ES-I3 (cell line): Measurements from ENCODE around the gene IRX5.

Experiments used
- H3K36me3 ChIP-seq: 2 replicates; pipeline ENCODE4 v1.6.1; 2013; ENCODE audit warnings: mild to moderate bottlenecking, low read length, control low read depth, moderate library complexity; ENCODE audit not compliant: insufficient read depth
- H3K4me1 ChIP-seq: 2 replicates; pipeline ENCODE4 v1.6.1; 2013; ENCODE audit warnings: mild to moderate bottlenecking, control low read depth, low read length; ENCODE audit not compliant: insufficient read depth
- H3K9ac ChIP-seq: 2 replicates; pipeline ENCODE4 v1.6.1; 2013; ENCODE audit warnings: low read depth, mild to moderate bottlenecking, low read length, moderate library complexity
- H3K9me3 ChIP-seq: 2 replicates; pipeline ENCODE4 v1.6.1; 2013; ENCODE audit warnings: mild to moderate bottlenecking, low read length, moderate library complexity; ENCODE audit not compliant: control insufficient read depth, insufficient read depth

The IRX5 gene

DNA sequence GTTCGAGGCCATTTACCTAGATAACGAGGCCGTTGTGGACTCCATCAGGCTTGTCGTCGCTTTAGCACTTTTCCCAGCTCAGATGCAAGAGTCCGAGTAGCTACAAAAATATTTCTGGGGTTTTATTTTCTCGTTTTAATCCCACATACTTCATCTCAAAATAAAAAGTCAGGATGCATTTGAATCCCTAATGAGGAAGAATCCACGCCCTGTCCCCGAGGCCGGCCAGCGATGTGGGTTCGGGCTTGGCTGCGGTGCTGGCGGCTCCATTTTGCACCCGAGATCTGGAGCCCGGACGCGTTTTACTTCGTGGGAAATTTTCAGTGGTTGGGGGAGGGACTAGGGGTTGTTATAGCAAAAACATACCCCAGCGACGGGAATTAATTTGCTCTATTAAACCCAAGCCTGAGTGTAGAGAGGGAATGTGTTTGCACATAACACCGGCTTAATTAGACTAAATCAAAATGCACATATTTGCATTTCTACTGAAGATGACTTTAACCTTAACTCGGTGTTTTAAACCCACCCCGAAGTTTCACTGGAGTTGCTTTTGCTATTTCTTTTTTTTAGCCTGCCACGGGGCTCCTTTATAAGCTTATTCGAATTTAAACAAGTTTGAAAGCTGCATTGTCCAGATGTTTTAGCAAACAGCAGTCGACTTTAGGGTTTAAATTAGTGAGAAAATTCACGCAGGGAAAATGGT, 4.8 kb downstream of the IRX5 start:
- Histone ChIP-seq H3K9me3 (no peaks in the 10 kb centered on the region), H3K36me3 (no peaks in the 10 kb centered on the region), H3K9ac (peak overlapping the region; percentile 48; the same call in 1 of the 2 replicates)

DNA sequence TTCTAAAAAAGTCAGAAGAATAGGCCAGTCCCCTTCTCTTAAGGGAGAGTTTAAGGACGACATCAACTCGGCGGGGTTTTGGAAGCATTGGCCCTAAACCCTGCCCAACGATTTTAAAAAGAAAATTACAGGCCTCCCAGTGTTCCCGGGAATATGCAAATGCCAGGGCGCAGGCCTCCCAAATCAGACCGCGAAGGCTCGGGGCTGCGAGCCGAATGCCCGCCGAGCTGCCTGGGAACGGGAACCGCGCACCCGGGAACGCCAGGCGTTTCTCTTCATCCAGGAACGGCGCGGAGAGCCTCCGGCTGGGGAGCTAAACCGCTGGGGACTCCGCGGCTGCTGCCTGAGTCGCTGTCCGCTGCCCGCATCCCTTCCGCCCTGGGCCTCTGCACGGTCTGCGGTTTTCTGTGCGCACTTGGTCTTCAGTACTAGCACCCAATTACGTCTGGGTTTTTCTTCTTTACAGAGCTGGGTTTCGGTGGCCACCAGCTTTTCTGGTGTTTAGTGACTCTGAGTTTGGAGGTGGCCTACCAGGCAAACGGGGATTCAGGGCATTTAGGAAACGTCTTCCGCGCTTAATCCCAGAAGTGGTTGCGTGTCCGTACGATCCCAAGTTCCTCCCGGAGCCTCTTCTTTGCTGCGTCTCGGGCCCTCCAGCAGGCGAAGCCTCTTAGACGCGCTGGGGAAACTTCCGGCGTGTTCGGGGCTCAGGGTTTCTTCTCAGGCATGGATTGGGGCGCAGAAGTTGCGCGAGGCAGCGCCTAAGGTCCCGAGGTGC, 5.7 kb downstream of the IRX5 start:
- Histone ChIP-seq H3K36me3 (no peaks in the 10 kb centered on the region), H3K9me3 (no peaks in the 10 kb centered on the region), H3K9ac (peak overlapping the region; percentile 57; the same call in 1 of the 2 replicates), H3K4me1 (peaks cover 7% of the 10 kb centered on the region; the same call in 1 of the 2 replicates)

More for the DNA sequence above, 4.8 kb downstream of the IRX5 start:
- peaks cover 7% of the 10 kb centered on the region; the same call in 1 of the 2 replicates for H3K4me1 ChIP-seq

DNA sequence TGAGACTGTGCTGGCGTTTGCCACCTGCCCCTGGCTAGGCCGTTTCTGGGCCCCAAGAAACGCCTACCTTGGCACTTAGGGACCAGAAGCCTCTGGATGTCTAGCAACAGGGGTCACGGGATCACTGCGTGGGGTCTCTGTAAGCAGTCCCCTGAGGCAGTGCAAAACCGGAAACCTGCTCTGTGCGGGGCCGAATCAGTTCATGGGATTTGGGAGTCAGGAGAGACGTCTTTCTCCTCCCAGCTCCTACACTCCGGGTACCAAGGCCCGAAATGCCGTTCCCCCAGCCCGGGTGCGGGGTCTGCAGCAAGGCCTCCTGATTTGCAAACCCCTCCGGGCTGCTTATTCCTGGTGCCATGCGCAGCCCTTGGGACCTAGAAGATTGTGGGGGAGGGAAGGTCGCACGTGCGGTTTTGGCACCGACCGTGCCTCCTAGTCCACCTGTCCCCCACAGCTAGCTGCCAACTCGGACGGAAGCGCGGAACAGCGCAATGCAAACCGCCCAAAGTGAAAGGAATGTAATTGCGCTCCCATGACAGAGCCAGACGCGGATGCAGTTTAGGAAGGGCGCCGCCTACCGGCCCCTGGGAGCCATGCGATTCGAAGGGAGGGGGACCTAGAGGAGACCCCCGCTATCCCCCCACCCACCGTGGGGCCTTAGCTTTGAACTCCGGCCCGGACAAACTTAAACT, 6.5 kb downstream of the IRX5 start:
- Histone ChIP-seq H3K36me3 (no peaks in the 10 kb centered on the region), H3K9me3 (no peaks in the 10 kb centered on the region), H3K4me1 (peaks cover 7% of the 10 kb centered on the region; the same call in 1 of the 2 replicates), H3K9ac (peak overlapping the region; percentile 57; the same call in 1 of the 2 replicates)

DNA sequence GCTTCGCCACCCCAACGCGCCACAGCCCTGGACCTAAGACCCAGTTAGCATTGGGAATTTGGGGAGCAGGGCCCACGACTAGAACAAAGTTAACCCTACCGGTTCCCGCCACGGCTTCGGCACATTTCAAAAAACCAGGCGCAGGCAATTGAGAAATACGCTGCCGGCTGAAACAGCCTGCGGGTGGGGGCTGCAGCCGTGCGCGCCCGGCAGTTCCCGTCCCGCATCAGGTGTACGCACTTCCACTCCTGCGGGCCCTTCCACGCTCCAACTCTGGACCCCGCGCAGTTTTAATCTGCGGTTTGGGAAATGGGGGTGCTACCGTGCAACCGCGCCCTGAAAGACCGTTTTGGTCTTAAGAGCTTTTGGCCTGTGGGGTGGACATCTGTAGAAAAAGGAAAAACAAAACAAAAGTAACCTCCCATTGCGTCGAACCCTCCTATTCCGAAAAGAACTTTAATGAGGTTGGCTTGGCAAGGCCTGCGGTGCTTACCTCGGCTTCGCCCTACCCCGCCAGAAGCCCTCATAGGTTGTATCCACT, 7.1 kb downstream of the IRX5 start:
- Histone ChIP-seq H3K4me1 (peaks cover 7% of the 10 kb centered on the region; the same call in 1 of the 2 replicates), H3K9ac (peak overlapping the region; percentile 57; the same call in 1 of the 2 replicates), H3K36me3 (no peaks in the 10 kb centered on the region), H3K9me3 (no peaks in the 10 kb centered on the region)

DNA sequence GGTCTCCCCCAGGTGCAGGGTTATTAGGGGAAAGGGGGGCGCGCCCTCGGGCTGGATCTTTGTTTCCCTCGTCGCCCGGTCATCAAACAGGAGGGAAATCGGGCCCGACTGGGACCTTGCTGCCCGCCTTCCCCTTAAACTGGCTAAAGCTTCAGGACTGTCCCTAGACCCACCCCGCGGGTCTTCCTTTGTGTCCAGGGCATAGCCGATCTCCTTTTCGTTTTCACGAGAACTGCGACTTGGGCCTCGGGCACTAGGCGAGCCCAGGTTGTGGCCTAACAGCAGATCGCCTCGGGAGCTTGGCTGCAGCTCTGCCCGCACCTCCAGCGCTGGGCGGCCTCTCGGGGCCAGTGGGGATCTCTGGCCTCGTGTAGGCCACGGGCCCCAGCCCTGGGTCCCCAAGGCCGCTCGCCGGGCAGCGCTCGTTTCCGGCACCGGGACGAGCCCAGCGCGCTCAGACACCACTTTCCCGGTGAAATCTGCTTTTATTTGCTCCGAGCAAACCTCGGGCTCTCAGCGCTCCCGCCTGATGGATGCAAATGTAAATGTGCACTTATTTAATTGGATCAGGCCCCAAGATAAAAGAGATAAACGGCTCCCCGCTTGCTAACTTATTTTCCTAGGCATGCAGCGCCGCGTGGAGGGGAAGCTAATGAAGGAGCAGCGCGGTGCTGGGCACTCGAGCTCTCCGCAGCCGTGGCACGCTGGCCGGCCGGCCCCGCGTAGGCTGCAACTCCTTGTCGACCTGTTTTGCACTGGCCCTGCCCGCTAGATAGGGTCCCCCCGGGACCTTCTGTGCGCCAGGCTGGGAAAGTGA, 7.8 kb downstream of the IRX5 start:
- Histone ChIP-seq H3K9ac (peak overlapping the region; percentile 57), H3K36me3 (no peaks in the 10 kb centered on the region), H3K9me3 (no peaks in the 10 kb centered on the region), H3K4me1 (peaks cover 7% of the 10 kb centered on the region; the same call in 1 of the 2 replicates)

DNA sequence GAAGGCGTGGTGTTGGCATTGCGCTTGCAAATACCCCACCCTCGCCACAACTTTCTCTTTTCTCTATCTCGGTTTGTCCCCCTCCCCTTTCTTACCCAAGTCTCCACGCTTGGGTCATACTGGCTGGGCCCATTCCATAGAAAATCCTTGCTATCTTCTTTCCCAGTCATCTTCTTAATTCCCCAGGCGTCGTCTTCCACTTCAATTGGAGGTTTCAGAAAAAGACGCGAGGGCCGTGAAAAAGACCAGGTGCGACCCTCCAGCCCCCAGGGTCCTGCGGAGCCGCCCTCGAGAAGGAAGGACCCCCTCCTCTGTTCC, 8.3 kb downstream of the IRX5 start:
- Histone ChIP-seq H3K9me3 (no peaks in the 10 kb centered on the region), H3K4me1 (peaks cover 7% of the 10 kb centered on the region; the same call in 1 of the 2 replicates), H3K36me3 (no peaks in the 10 kb centered on the region), H3K9ac (peak overlapping the region; percentile 57; the same call in 1 of the 2 replicates)

DNA sequence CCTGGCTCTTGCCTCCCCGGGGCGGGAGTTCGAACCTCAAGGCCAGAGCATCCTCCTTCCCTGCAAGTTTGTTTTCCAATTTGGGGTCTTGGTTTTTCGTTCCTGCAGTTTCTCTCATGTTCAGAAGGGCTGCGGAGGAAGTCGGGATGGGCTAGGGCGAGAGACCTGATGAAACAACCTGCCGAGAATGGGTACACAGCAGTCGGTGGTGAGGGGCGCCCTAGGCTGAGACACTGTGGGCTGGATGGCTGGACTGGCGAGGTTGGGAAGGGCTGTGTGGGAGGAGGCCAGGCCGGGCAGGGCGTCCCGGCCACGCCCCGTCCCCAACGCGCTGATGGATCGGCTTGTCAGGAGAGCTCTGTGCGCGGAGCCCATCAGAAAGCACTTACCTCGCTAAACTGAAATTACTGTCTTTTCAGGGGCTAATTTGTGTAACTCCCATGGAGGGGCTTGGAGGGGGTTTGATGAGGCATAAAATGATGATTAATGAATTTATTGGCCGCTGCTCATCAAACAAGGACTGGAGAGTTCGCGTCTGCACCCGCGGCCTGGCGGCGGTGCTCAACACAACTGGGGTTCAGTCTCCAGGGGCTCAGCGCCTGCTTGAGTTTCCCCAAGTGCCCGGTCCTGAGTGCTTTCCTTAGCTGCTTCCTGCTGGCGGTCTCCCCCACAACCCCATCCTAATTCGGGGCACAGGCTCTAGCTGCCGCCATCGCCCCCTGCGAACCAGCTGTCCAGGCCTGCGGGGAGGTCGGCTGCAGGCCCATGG, 9.0 kb downstream of the IRX5 start:
- Histone ChIP-seq H3K36me3 (no peaks in the 10 kb centered on the region), H3K9ac (peak overlapping the region; percentile 1; the same call in 1 of the 2 replicates), H3K9me3 (no peaks in the 10 kb centered on the region), H3K4me1 (peaks cover 7% of the 10 kb centered on the region; the same call in 1 of the 2 replicates)

DNA sequence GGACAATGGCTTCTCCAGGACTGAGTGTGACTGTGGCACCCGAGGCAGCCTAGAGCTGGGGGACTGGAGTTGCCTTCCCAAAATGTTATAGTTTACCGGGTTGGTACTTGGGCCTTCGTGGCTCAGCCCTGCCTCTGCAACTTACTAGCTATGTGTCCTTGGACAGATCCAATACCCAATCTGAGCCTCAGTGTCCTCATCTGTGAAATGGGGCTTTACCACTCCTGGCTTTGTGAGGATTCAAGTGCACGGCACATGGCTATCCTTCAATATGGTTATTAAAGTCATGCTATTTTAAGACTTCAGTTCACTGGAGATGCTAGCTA, 9.6 kb downstream of the IRX5 start:
- Histone ChIP-seq H3K4me1 (peaks cover 7% of the 10 kb centered on the region; the same call in 1 of the 2 replicates), H3K9ac (no peak overlapping the region), H3K36me3 (no peaks in the 10 kb centered on the region), H3K9me3 (no peaks in the 10 kb centered on the region)

DNA sequence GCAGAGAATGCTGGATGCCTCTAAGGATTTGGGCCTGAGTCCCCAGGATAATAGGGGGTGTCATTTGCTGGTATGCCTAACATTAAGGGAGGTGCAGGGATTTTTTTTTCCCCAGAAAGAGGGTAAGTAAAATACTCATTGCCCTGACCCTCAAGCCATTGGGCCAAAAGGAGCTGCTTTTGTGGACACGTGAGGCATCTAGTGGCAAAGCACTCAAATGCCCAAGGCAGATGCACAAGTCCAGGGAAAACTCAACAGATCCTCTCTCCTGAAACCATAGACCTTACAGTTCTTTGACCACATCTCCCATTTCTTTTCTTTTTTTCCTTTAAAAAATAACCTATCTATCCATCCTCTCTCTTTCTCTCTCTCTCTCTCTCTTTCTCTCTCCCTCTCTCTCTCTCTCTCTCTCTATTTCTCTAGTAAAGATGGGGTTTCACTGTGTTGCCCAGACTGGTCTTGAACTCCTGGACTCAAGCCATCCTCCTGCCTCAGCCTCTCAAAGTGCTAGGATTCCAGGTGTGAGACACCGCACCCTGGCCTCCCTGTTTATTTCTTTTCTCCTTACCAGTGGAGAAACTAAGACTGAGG, 11.8 kb downstream of the IRX5 start:
- H3K9me3 ChIP-seq: no peaks in the 10 kb centered on the region
- no peaks in the 10 kb centered on the region for H3K36me3 ChIP-seq
- H3K9ac ChIP-seq: no peak overlapping the region
- H3K4me1 ChIP-seq: peaks cover 7% of the 10 kb centered on the region; the same call in 1 of the 2 replicates

DNA sequence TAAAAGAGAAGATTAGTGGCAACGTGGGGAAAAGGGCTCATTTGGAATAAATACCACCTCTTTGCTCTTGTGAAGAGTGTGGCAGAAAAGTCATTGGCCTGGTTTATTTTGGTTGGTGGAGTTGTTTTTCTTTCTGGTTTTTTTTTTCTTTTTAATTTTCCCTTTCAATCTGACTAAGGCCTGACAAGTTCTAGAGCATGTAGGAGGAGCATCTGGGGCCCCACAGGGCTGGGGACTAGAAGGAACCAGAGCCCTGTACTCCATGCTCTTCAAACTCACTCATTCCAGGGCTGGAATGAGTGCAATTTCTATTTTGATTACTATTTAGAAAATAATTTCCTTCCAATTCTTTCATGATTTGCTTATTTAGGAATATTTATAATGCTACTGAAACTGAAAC, 13.3 kb downstream of the IRX5 start:
- no peak overlapping the region for H3K9ac ChIP-seq
- H3K36me3 ChIP-seq: no peaks in the 10 kb centered on the region
- no peaks in the 10 kb centered on the region; the same call in 1 of the 2 replicates for H3K9me3 ChIP-seq
- H3K4me1 ChIP-seq: 0 out of 2 replicates have a peak, but pooled peaks cover 3% of the 10 kb centered on the region

DNA sequence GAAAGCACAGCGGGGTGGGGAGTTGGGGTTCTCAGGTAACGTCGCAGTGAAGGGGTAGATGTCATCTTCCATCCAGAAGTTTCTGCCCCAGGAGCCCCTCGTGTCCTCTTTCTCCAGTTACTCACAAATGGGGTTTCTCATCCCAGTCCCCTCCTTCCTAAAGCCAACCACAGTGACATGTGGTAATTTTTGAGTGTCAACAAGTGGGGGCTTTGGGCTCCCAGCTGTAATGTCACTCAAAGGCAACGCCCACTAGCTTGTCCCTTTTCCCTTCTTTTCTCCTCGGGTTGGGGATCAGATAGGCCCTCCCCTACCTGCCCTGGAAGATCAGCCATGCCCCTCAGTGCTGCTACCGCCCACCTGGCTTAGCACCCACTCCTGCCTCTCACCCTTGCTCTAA, 14.4 kb downstream of the IRX5 start:
- Histone ChIP-seq H3K4me1 (no peaks in the 10 kb centered on the region), H3K9me3 (no peaks in the 10 kb centered on the region; the same call in 1 of the 2 replicates), H3K36me3 (no peaks in the 10 kb centered on the region), H3K9ac (no peak overlapping the region)

DNA sequence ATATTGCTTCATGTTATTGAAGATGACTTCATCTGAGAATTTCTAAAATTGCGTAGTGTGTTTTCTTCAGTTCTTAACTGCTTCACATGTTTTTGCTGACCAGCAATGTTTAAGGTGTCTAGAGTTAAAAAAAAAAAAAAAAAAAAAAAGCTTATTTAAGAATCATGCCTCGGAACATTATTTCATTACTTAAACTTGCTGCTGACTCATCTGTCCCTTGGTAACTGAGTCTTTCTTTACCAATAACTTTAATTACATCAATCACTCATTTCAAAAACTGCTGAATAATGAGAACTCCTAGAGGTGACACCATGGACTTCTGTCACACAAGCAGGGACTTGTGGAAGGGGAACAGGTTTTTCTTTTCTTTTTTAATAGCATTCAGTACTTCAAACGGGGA, 16.2 kb downstream of the IRX5 start:
- no peaks in the 10 kb centered on the region for H3K36me3 ChIP-seq
- H3K9ac ChIP-seq: no peak overlapping the region
- no peaks in the 10 kb centered on the region; the same call in 1 of the 2 replicates for H3K9me3 ChIP-seq
- H3K4me1 ChIP-seq: 0 out of 2 replicates have a peak, but pooled peaks cover 3% of the 10 kb centered on the region

DNA sequence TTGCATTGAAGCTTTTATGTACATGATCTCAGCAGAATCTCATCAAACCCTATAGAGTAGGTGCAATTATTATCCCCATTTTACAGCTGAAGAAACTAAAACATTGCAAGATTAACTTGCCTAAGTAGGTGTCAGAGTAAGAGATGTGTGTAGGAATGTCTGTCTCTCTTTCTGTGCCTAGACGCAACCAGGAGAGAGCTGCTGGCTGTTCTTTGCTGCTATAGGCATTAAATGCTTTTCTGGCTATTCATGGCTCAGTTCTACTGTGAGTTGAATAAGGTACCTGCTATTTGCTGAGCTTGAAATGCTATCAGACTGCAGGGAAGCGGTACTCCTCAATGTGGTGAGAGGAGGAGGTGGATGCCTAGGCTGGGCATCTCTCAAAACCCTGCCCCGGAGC, 17.0 kb downstream of the IRX5 start:
- no peak overlapping the region for H3K9ac ChIP-seq
- H3K9me3 ChIP-seq: no peaks in the 10 kb centered on the region; the same call in 1 of the 2 replicates
- 0 out of 2 replicates have a peak, but pooled peaks cover 3% of the 10 kb centered on the region for H3K4me1 ChIP-seq
- H3K36me3 ChIP-seq: no peaks in the 10 kb centered on the region
